Small intestine (tissue), 7 donors: ENCODE results near the gene DAAM1. TPM values are rescaled to one million over a fixed set of nuclear protein-coding genes. Genes with fewer than 3 reads are reported as not detected.

Experiments used
- DNase-seq, 2 donors: peaks; one replicate each; pipeline versions ENCODE4 v3.0.0 to v3.0.0-alpha.2; 2013
- FAIRE-seq: peaks from 2 replicates; lab custom pipeline; 2012; peaks lifted over from hg19 to GRCh38; lab: Jason Lieb, UNC
- H3K27ac ChIP-seq, 3 donors: one replicate each; pipeline ENCODE4 v1.5.1; 2013; ENCODE audit warnings: low read length in 2 of 3, mild to moderate bottlenecking in 2 of 3, control low read depth in 1 of 3, inconsistent platforms in 1 of 3, low read depth in 1 of 3, moderate library complexity in 1 of 3
- H3K27me3 ChIP-seq, 3 donors: one replicate each; pipeline ENCODE4 v1.6.1; 2013; ENCODE audit warnings: low read length in 3 of 3, inconsistent platforms in 1 of 3; ENCODE audit not compliant: control insufficient read depth in 3 of 3, insufficient read depth in 3 of 3
- H3K36me3 ChIP-seq, 3 donors: one replicate each; pipeline ENCODE4 v1.6.1; 2013; ENCODE audit warnings: low read length in 3 of 3, inconsistent platforms in 1 of 3, low read depth in 1 of 3, mild to moderate bottlenecking in 1 of 3, moderate library complexity in 1 of 3; ENCODE audit not compliant: control insufficient read depth in 3 of 3, insufficient read depth in 2 of 3
- H3K4me1 ChIP-seq, 3 donors: one replicate each; pipeline ENCODE4 v1.6.1; 2013; ENCODE audit warnings: low read length in 2 of 3, inconsistent platforms in 1 of 3, low read depth in 1 of 3, mild to moderate bottlenecking in 1 of 3, moderate library complexity in 1 of 3; ENCODE audit not compliant: control insufficient read depth in 3 of 3, insufficient read depth in 2 of 3
- H3K4me3 ChIP-seq, 3 donors: one replicate each; pipeline ENCODE4 v1.5.1; 2013; ENCODE audit warnings: low read length in 3 of 3, control low read depth in 1 of 3, inconsistent platforms in 1 of 3, low read depth in 1 of 3, mild to moderate bottlenecking in 1 of 3, moderate library complexity in 1 of 3
- H3K9me3 ChIP-seq, 2 donors: one replicate each; pipeline ENCODE4 v1.6.1; 2013; ENCODE audit warnings: low read depth in 1 of 2, low read length in 1 of 2; ENCODE audit not compliant: control insufficient read depth in 2 of 2, insufficient read depth in 1 of 2
- WGBS, 3 donors: extraction: QIAGEN DNeasy Blood & Tissue Kit; methylation state at CpG; one replicate each; pipeline ENCODE4 v1.1.7; 2013; 5-methylcytosine and 5-hydroxymethylcytosine counted together
- polyA plus RNA-seq, 4 donors: library from polyadenylated mRNA; stranded (reverse) in 3 of 4; unstranded in 1 of 4; fragments of 200-250 nt in 3 of 4; fragments of 120-200 nt in 1 of 4; gene quantifications; one replicate each; pipeline versions ENCODE4 v1.2.1 to v1.2.3, GENCODE V29; 2013
- donor health status: healthy with polysubstance abuse.
- donor health status: control.
- donor health status: control.
- donor health status: Bipolar disorder and iron deficiency.
- donor health status: healthy.

DAAM1 gene
- polyA plus RNA-seq, 4 donors = 5.4 to 34.0 (median 11.9) TPM

DNA sequence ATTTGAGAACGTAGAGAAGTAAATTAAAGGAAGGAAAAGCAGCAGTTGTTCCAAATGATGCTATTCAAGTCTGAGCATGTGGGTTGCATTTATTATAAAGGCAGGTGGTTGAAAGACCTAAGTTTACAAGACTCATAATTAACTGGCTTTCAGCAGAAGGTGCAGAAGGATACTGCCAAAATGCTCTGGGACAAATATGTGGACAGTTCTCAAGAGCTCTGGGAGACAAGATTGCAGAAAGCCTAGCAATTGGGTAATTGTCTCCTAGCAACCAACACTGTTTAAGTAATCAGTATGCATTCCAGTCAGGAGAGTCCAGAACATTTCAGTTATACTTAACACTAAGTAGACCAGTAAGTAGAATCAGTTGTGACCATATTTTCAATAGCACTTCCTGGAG is 145.2 kb downstream of the DAAM1 start:
- Histone ChIP-seq H3K9me3 (no peaks in the 10 kb centered on the region), H3K27me3 (no peaks in the 10 kb centered on the region), H3K4me1 (peaks cover 0 to 23% (median 4%) of the 10 kb centered on the region in 3 donors), H3K27ac (peak overlapping the region in 2 of 3 donors; percentile 24 to 75), H3K4me3 (no peak overlapping the region), H3K36me3 (peaks cover 0 to 9% (median 3%) of the 10 kb centered on the region in 3 donors)
- DNase-seq (peak; percentile 25 to 85), FAIRE-seq (no peak)
- 59 to 82% (median 78%) methylated on average over 1 of the region's 1 CpG for WGBS, 3 donors

DNA sequence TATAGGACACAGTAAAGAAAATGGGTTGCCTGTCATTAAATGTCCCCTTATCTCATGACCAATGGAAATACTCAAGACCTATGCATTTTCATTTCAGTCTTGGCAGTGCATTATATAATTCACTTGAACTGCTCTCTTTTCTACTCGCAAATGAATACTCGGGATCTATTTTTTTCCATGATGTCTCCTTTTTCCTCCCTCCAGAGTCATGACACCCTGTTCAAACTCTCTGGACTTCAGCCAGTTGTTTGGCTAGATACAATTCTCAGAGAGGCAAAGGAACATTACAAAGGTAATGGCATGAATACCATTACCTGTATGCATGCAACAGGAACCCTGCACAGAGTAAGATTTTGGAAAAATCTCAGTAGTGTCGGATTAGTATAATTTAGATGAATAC is 145.8 kb downstream of the DAAM1 start:
- peak overlapping the region in 2 of 3 donors; percentile 24 to 33 for H3K27ac ChIP-seq
- no peaks in the 10 kb centered on the region for H3K9me3 ChIP-seq
- FAIRE-seq (no peak), DNase-seq (no peak)
- no peak overlapping the region for H3K4me3 ChIP-seq
- peaks cover 0 to 23% (median 4%) of the 10 kb centered on the region in 3 donors for H3K4me1 ChIP-seq
- 80 to 98% (median 92%) methylated on average over 3 of the region's 3 CpGs for WGBS, 3 donors
- H3K36me3 ChIP-seq = peaks cover 0 to 9% (median 3%) of the 10 kb centered on the region in 3 donors
- H3K27me3 ChIP-seq = no peaks in the 10 kb centered on the region

DNA sequence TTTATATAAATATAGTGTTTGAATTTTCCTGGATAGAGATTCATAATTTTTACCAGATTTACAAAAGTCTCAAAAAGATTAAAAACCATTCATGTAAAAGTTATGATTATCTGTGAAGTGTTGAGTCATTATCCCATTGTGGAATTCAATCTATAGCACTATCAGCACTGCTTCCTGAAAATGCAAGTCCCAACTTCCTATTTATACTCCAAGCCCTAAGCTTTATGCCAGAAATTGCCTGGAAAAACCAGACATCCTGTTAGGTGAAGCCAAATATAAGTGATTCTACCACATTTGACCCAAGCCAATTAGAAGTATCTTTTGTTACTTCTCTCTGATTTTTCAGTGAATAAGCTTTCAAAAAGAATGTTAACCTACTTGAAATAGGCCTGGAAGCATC is 147.6 kb downstream of the DAAM1 start:
- no peaks in the 10 kb centered on the region for H3K9me3 ChIP-seq
- H3K27me3 ChIP-seq = no peaks in the 10 kb centered on the region
- H3K27ac ChIP-seq = no peak overlapping the region
- peaks cover 0 to 7% (median 3%) of the 10 kb centered on the region in 3 donors for H3K36me3 ChIP-seq
- no peak for FAIRE-seq
- H3K4me3 ChIP-seq = no peak overlapping the region
- H3K4me1 ChIP-seq = peaks cover 0 to 27% (median 4%) of the 10 kb centered on the region in 3 donors
- DNase-seq = no peak

DNA sequence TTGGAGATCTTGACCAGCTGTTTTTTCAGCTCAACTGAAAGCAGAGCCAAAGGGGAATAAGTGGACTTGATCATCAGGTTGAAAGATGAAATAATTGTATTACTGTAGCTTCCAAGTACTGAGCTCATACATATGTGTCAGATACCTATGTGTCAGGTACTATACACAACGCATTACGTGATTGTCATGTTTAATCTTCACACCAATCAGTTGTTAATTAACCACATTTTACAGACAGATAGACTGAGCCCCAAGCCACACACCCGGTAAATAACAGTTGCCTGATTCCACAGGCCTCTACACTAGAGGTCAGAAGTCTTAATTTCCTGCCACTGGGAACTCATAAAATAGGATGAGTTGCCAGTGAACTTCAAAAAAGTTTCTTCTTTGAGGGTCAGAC is 148.2 kb downstream of the DAAM1 start:
- 76 to 86% (median 83%) methylated on average over 3 of the region's 3 CpGs for WGBS, 3 donors
- H3K36me3 ChIP-seq = peaks cover 0 to 5% (median 3%) of the 10 kb centered on the region in 3 donors
- no peak for DNase-seq
- H3K4me3 ChIP-seq = no peak overlapping the region
- no peaks in the 10 kb centered on the region for H3K9me3 ChIP-seq
- H3K27ac ChIP-seq = peak overlapping the region in 2 of 3 donors; percentile 38 to 52
- no peaks in the 10 kb centered on the region for H3K27me3 ChIP-seq
- H3K4me1 ChIP-seq = peaks cover 0 to 30% (median 4%) of the 10 kb centered on the region in 3 donors
- FAIRE-seq = no peak

DNA sequence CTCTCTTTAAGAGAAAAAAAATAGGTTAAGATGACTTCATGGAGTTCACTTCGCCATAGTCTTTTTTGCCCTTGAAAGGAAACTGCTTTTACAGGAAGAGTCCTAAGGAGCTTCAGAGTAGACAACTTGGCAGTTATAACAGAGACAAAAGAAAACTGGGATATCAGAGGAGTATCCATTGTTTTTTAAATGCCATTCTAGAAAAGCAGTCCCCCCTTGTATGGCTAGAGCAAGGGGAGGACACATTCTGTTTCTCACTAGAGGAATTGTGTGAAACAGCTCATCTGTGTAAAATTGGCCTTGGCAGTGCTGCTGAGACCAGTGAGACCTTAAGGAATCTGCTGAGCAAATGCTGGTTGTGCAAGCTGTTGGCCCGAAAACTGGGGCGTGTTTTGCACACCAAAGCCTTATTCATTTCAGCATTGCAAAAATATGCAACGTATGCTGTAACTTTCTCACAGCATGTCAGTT is 148.7 kb downstream of the DAAM1 start:
- Histone ChIP-seq H3K9me3 (no peaks in the 10 kb centered on the region), H3K27me3 (no peaks in the 10 kb centered on the region), H3K4me3 (no peak overlapping the region), H3K4me1 (peaks cover 0 to 33% (median 4%) of the 10 kb centered on the region in 3 donors), H3K27ac (peak overlapping the region in 2 of 3 donors; percentile 52 to 83), H3K36me3 (peaks cover 0 to 3% (median 2%) of the 10 kb centered on the region in 3 donors)
- DNase-seq (peak in 1 of 2 donors; percentile 34), FAIRE-seq (no peak)
- 60 to 86% (median 80%) methylated on average over 4 of the region's 4 CpGs for WGBS, 3 donors

DNA sequence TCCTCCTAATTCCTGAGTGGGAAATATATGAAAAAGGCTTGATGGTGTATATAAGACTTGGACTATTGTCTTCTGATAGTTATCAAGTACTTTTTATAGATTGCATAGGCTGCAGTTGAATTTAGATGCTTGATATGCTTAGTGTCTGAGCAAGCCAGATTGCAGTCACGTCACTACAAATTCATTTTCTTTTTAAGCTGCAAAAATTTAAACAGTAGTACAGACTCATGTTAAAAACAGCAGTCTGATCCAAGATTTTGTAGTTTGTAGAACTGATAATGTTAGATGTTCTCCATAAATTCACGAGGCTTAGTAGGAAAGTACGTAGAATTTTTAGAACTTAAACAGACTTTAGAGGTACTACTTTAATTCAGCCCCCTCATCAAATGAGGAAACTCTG is 150.3 kb downstream of the DAAM1 start:
- Histone ChIP-seq H3K36me3 (peaks cover 0 to 6% (median 0%) of the 10 kb centered on the region in 3 donors), H3K27me3 (no peaks in the 10 kb centered on the region), H3K4me1 (peaks cover 0 to 36% (median 4%) of the 10 kb centered on the region in 3 donors), H3K4me3 (no peak overlapping the region), H3K9me3 (no peaks in the 10 kb centered on the region), H3K27ac (no peak overlapping the region)
- no peak for FAIRE-seq
- 84 to 92% (median 91%) methylated on average over 3 of the region's 3 CpGs for WGBS, 3 donors
- DNase-seq = no peak

DNA sequence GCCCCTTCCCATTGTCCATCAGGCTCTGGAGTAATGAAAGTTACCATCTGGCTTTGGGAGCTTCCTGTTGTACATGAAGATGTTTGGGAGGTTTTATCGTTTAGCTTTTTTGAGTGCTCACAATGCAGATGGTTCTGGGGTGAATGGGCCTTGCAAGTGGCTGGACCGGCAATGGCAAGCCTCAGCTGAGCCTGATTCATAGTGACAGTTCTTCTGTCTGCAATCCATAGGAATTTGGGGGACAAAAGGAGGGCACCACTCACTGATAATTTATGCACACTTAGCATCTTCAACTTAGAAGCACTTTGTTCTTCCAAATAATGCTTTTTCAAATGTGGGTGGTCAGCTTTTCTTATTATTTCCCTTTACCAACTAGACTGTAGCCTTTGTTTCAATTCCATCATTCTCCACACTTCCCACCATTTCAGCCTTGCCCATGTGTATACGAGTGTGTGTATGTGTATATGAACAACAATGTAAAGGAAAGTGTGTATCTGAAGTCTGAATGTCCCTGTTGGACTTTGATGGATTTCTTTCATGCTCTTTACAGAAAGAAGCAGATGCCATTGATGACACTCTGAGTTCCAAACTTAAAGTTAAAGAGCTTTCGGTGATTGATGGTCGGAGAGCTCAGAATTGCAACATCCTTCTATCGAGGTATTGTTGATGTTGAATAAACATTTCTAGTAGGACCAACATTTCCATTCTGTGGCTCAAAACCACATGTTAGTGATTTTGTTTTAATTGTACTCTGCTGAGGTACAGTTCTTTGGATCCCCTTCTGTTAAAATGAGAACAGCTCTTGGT is 151.3 kb downstream of the DAAM1 start:
- no peak for FAIRE-seq
- no peak overlapping the region for H3K4me3 ChIP-seq
- no peak overlapping the region for H3K27ac ChIP-seq
- no peaks in the 10 kb centered on the region for H3K9me3 ChIP-seq
- DNase-seq = no peak
- H3K4me1 ChIP-seq = peaks cover 0 to 29% (median 4%) of the 10 kb centered on the region in 3 donors
- 86 to 97% (median 96%) methylated on average over 6 of the region's 6 CpGs for WGBS, 3 donors
- H3K27me3 ChIP-seq = no peaks in the 10 kb centered on the region
- peaks cover 0 to 6% (median 0%) of the 10 kb centered on the region in 3 donors for H3K36me3 ChIP-seq

DNA sequence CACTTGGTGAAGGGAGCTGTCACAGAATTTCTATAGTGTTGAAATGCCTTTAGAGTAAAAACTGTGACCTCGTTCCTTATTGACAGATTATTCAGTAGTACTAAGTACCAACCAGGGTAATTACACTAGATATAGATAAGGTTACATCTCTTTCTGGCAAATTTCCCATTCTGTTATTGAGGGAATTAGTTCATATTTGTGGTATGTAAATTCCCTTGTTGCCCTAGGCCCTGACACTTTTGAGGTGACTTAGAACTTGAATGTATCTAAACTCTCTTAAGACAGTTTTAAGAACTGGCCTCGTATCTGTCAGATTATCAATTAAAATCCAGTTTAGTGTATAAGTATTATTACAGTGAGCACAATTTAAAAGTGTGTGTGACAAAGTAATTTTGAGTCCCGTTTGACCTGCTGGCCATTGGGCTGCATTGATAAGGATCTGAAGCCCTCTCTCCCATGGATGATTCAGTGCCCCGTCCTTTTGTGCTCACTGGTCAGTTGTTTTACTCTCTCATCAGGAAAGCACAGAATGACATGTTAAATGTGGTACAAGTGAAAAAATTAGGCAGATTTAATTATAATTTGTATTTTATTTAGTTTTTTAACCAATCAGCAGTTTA is 153.5 kb downstream of the DAAM1 start:
- DNase-seq (no peak), FAIRE-seq (no peak)
- H3K36me3 ChIP-seq = peaks cover 0 to 9% (median 2%) of the 10 kb centered on the region in 3 donors
- no peaks in the 10 kb centered on the region for H3K9me3 ChIP-seq
- 71 to 84% (median 78%) methylated on average over 4 of the region's 4 CpGs for WGBS, 3 donors
- H3K4me3 ChIP-seq = no peak overlapping the region
- H3K4me1 ChIP-seq = peaks cover 0 to 35% (median under 1%) of the 10 kb centered on the region in 3 donors
- H3K27me3 ChIP-seq = no peaks in the 10 kb centered on the region
- no peak overlapping the region for H3K27ac ChIP-seq
